Keratinocyte (primary cell): ENCODE measurements around the gene SLC9A7. TPM values are rescaled to one million over a fixed set of nuclear protein-coding genes. Genes with fewer than 3 reads are reported as not detected.

Experiments used
- DNase-seq: peaks from one replicate; pipeline ENCODE4 v3.0.0-alpha.2; 2011; ENCODE audit warnings: low read depth, missing footprints, low spot score
- FAIRE-seq: peaks from 2 replicates; lab custom pipeline; 2011; peaks lifted over from hg19 to GRCh38; lab: Jason Lieb, UNC
- H2AFZ ChIP-seq: 2 replicates; pipeline ENCODE4 v1.6.0; 2012; ENCODE audit warnings: low read length, control low read depth, inconsistent platforms; ENCODE audit not compliant: control insufficient read depth
- H3K27ac ChIP-seq: 2 replicates; pipeline ENCODE4 v1.5.1; 2011; ENCODE audit warnings: low read length; ENCODE audit not compliant: control insufficient read depth, insufficient read depth
- H3K27me3 ChIP-seq: 3 replicates; pipeline ENCODE4 v1.6.0; 2011; ENCODE audit warnings: low read length; ENCODE audit not compliant: control insufficient read depth, insufficient read depth; ENCODE audit errors: extremely low read depth
- H3K36me3 ChIP-seq, 2 experiments: 2 replicates in 1 of 2; 3 replicates in 1 of 2; pipeline ENCODE4 v1.5.1; 2011; ENCODE audit warnings: low read length in 2 of 2, mild to moderate bottlenecking in 1 of 2; ENCODE audit not compliant: control insufficient read depth in 2 of 2, insufficient read depth in 2 of 2; ENCODE audit errors: extremely low read depth in 1 of 2
- H3K4me1 ChIP-seq: 3 replicates; pipeline ENCODE4 v1.5.1; 2011; ENCODE audit warnings: low read length; ENCODE audit not compliant: control insufficient read depth, insufficient read depth; ENCODE audit errors: extremely low read depth
- H3K4me2 ChIP-seq: 3 replicates; pipeline ENCODE4 v1.6.0; 2011; ENCODE audit warnings: low read depth, low read length; ENCODE audit not compliant: control insufficient read depth, insufficient read depth; ENCODE audit errors: extremely low read depth
- H3K4me3 ChIP-seq, 3 experiments: fragments of 200-600 bp in 1 of 3; sonication (generic) in 1 of 3; 2 replicates in 2 of 3; 3 replicates in 1 of 3; pipeline ENCODE4 v1.5.1; 2011 to 2016; ENCODE audit warnings: low read length in 3 of 3, mild to moderate bottlenecking in 3 of 3, control low read depth in 2 of 3, inconsistent platforms in 1 of 3, low read depth in 1 of 3, mixed read lengths in 1 of 3, mixed run types in 1 of 3, moderate library complexity in 1 of 3; ENCODE audit not compliant: control insufficient read depth in 2 of 3, insufficient read depth in 2 of 3; ENCODE audit errors: extremely low read depth in 1 of 3
- H3K79me2 ChIP-seq: 2 replicates; pipeline ENCODE4 v1.6.0; 2012; ENCODE audit warnings: low read length; ENCODE audit not compliant: control insufficient read depth, insufficient read depth
- H3K9ac ChIP-seq: 3 replicates; pipeline ENCODE4 v1.6.0; 2011; ENCODE audit warnings: low read length; ENCODE audit not compliant: control insufficient read depth, insufficient read depth; ENCODE audit errors: extremely low read depth
- H3K9me1 ChIP-seq: 3 replicates; pipeline ENCODE4 v1.6.0; 2011; ENCODE audit warnings: low read length; ENCODE audit not compliant: control insufficient read depth, insufficient read depth; ENCODE audit errors: extremely low read depth
- H3K9me3 ChIP-seq: 2 replicates; pipeline ENCODE4 v1.5.1; 2012; ENCODE audit warnings: low read depth, low read length; ENCODE audit not compliant: control insufficient read depth
- H4K20me1 ChIP-seq: 3 replicates; pipeline ENCODE4 v1.6.0; 2011; ENCODE audit warnings: low read length; ENCODE audit not compliant: control insufficient read depth, insufficient read depth; ENCODE audit errors: extremely low read depth
- CTCF ChIP-seq, 3 experiments: IDR thresholded peaks in 1 of 3; conservative IDR thresholded peaks in 1 of 3; optimal IDR thresholded peaks in 1 of 3; 2 replicates in 2 of 3; 3 replicates in 1 of 3; pipeline versions ENCODE3 to v1.5.1; 2011; ENCODE audit warnings: low read length in 3 of 3, mild to moderate bottlenecking in 3 of 3, moderate library complexity in 2 of 3, control low read depth in 1 of 3, inconsistent platforms in 1 of 3; ENCODE audit not compliant: insufficient read depth in 2 of 3; ENCODE audit errors: extremely low read depth in 1 of 3
- EZH2 ChIP-seq: IDR thresholded peaks from one replicate; pipeline ENCODE4 v1.6.1; 2012; ENCODE audit warnings: inconsistent platforms, mild to moderate bottlenecking, low read length, moderate library complexity
- dilution Hi-C: fragments of 300-500 bp; cut with MboI; formaldehyde crosslinking; loops from one replicate; pipeline ENCODE4 v1.7.0; 2020; ENCODE audit warnings: low sequenced_read_pairs; ENCODE audit not compliant: extremely low pct_ligation_motif_present
- polyA plus RNA-seq, 5 experiments: library from polyadenylated mRNA; depleted of rRNA in 3 of 5; stranded (reverse) in 3 of 5; stranded (forward) in 1 of 5; unstranded in 1 of 5; fragments of >200 nt; gene quantifications; 1 replicate in 1 of 5; 2 replicates in 3 of 5; 3 replicates in 1 of 5; pipeline versions ENCODE4 v1.2.1 to v1.2.3, GENCODE V29; 2011 to 2012; ENCODE audit warnings: missing spikeins in 2 of 5, low read depth in 1 of 5, low replicate concordance in 1 of 5

Gene SLC9A7
- polyA plus RNA-seq, 1 donor (not counting 4 experiments of a cell fraction or from before 2014, with no cell fraction given) = 8.1 TPM

- Histone ChIP-seq H3K9me3 (no peaks in the 10 kb centered on the region), H3K79me2 (no peaks in the 10 kb centered on the region), H2AFZ (no peak overlapping the region), H3K27ac (no peak overlapping the region), H3K4me3 (no peak overlapping the region), H3K36me3 (no peaks in the 10 kb centered on the region), H3K4me1 (no peaks in the 10 kb centered on the region), H3K27me3 (no peaks in the 10 kb centered on the region), H4K20me1 (no peaks in the 10 kb centered on the region), H3K4me2 (no peak overlapping the region), H3K9me1 (no peaks in the 10 kb centered on the region), H3K9ac (no peak overlapping the region)
- TF ChIP-seq CTCF (optimal IDR thresholded peaks at IDR 0.05 in 1 of 3, IDR thresholded peaks at IDR 0.05 in 1 of 3, conservative IDR thresholded peaks at IDR 0.05 in 1 of 3; ENCODE audit: extremely low read depth in 1 of 3, insufficient read depth in 2 of 3, low read length in 3 of 3) = peak; percentile 28 to 47 (median 40)
- no peak for TF ChIP-seq EZH2
- dilution Hi-C loops = no loop called here
- FAIRE-seq (no peak), DNase-seq (no peak)
Measured at GRCh38 chrX:46803140-46803539, 44.2 kb upstream of the SLC9A7 start.

GRCh38 chrX:46796574-46797191 is 37.8 kb upstream of the SLC9A7 start:
- Histone ChIP-seq H3K27me3 (no peaks in the 10 kb centered on the region), H3K4me2 (no peak overlapping the region), H3K9me1 (no peaks in the 10 kb centered on the region), H4K20me1 (no peaks in the 10 kb centered on the region), H3K9ac (no peak overlapping the region), H2AFZ (no peak overlapping the region), H3K27ac (no peak overlapping the region), H3K4me3 (no peak overlapping the region), H3K9me3 (no peaks in the 10 kb centered on the region), H3K79me2 (no peaks in the 10 kb centered on the region), H3K36me3 (no peaks in the 10 kb centered on the region), H3K4me1 (peaks cover 18% of the 10 kb centered on the region)
- TF ChIP-seq EZH2 = no peak
- TF ChIP-seq CTCF (optimal IDR thresholded peaks at IDR 0.05 in 1 of 3, IDR thresholded peaks at IDR 0.05 in 1 of 3, conservative IDR thresholded peaks at IDR 0.05 in 1 of 3; ENCODE audit: extremely low read depth in 1 of 3, insufficient read depth in 2 of 3, low read length in 3 of 3) = peak; percentile 58 to 82 (median 79)
- no peak for FAIRE-seq
- DNase-seq = no peak
- dilution Hi-C loops = no loop called here
